GM23338 (cell line): Measurements from ENCODE around the gene HMGCS2. TPM values are rescaled to one million over a fixed set of nuclear protein-coding genes. Genes with fewer than 3 reads are reported as not detected.

ENCODE experiments used
- ATAC-seq: fragments of 200-7000 bp; cut with Tn5 transposase; 3 replicates; pipeline ENCODE4 v1.9.1; 2020
- DNase-seq: peaks from one replicate; pipeline ENCODE4 v3.0.0-alpha.2; 2015; ENCODE audit warnings: low spot score
- H2AFZ ChIP-seq: fragments of 200-600 bp; sonication (generic); 2 replicates; pipeline ENCODE4 v1.8.0; 2016; ENCODE audit warnings: antibody characterized with exemption, mild to moderate bottlenecking, moderate library complexity
- H3F3A ChIP-seq: fragments of 200-600 bp; sonication (generic); replicated peaks from 2 replicates; pipeline ENCODE4 v1.8.0; 2017; ENCODE audit warnings: antibody characterized with exemption, mixed run types, low read depth
- H3K27ac ChIP-seq: fragments of 200-600 bp; sonication (generic); 2 replicates; pipeline ENCODE4 v1.6.1; 2016; ENCODE audit warnings: low read depth
- H3K27me3 ChIP-seq: fragments of 200-600 bp; sonication (generic); 2 replicates; pipeline ENCODE4 v1.8.0; 2016; ENCODE audit warnings: mild to moderate bottlenecking, mixed run types, moderate library complexity; ENCODE audit not compliant: insufficient read depth
- H3K36me3 ChIP-seq: fragments of 200-600 bp; sonication (generic); 2 replicates; pipeline ENCODE4 v1.8.0; 2016; ENCODE audit warnings: mild to moderate bottlenecking; ENCODE audit not compliant: insufficient read depth
- H3K4me1 ChIP-seq: fragments of 200-600 bp; sonication (generic); 2 replicates; pipeline ENCODE4 v1.8.0; 2016; ENCODE audit warnings: mild to moderate bottlenecking, moderate library complexity; ENCODE audit not compliant: insufficient read depth
- H3K4me2 ChIP-seq: fragments of 200-600 bp; sonication (generic); 2 replicates; pipeline ENCODE4 v1.7.1; 2017; ENCODE audit warnings: mixed run types
- H3K4me3 ChIP-seq: fragments of 200-600 bp; sonication (generic); 2 replicates; pipeline ENCODE4 v1.6.1; 2016; ENCODE audit warnings: mixed run types
- H3K79me2 ChIP-seq: fragments of 200-600 bp; sonication (generic); replicated peaks from 2 replicates; pipeline ENCODE4 v1.8.0; 2017; ENCODE audit warnings: mild to moderate bottlenecking; ENCODE audit not compliant: insufficient read depth
- H3K9me2 ChIP-seq: fragments of 200-600 bp; sonication (generic); 2 replicates; pipeline ENCODE4 v1.8.0; 2017; ENCODE audit not compliant: insufficient read depth
- H4K20me1 ChIP-seq: fragments of 200-600 bp; sonication (generic); replicated peaks from 2 replicates; pipeline ENCODE4 v1.8.0; 2017; ENCODE audit warnings: mild to moderate bottlenecking; ENCODE audit not compliant: insufficient read depth
- H3K27ac Mint-ChIP-seq: 2 replicates; pipeline ENCODE4 v1.8.0; 2020; ENCODE audit warnings: inconsistent platforms, mild to moderate bottlenecking, moderate library complexity, mixed read lengths
- H3K27me3 Mint-ChIP-seq: 3 replicates; pipeline ENCODE4 v1.8.0; 2022; ENCODE audit warnings: low read depth, mild to moderate bottlenecking, moderate library complexity, mixed read lengths, inconsistent platforms; ENCODE audit not compliant: insufficient read depth, poor library complexity
- H3K36me3 Mint-ChIP-seq: 3 replicates; pipeline ENCODE4 v1.8.0; 2021; ENCODE audit warnings: low read depth, mild to moderate bottlenecking, inconsistent platforms, moderate library complexity, mixed read lengths
- H3K4me1 Mint-ChIP-seq: 3 replicates; pipeline ENCODE4 v1.8.0; 2020; ENCODE audit warnings: mild to moderate bottlenecking, inconsistent platforms, mixed read lengths
- H3K4me3 Mint-ChIP-seq: 3 replicates; pipeline ENCODE4 v1.8.0; 2021; ENCODE audit warnings: moderate library complexity, mild to moderate bottlenecking, inconsistent platforms, mixed read lengths
- H3K9me3 Mint-ChIP-seq: 3 replicates; pipeline ENCODE4 v1.8.0; 2020; ENCODE audit warnings: moderate library complexity, mild to moderate bottlenecking, inconsistent platforms, mixed read lengths
- CREB1 ChIP-seq: fragments of 250-450 bp; sonication (Bioruptor Pico); IDR thresholded peaks from 2 replicates; pipeline ENCODE4 v1.5.0; 2020; ENCODE audit warnings: low read depth, mild to moderate bottlenecking, moderate library complexity
- ETS1 ChIP-seq: IDR thresholded peaks from 2 replicates; pipeline ENCODE4 v1.6.1; 2016; ENCODE audit warnings: antibody characterized with exemption
- EZH2 ChIP-seq: fragments of 200-600 bp; sonication (generic); IDR thresholded peaks from one replicate; pipeline ENCODE4 v1.8.0; 2017; ENCODE audit warnings: antibody characterized with exemption, mild to moderate bottlenecking, low read depth; ENCODE audit not compliant: unreplicated experiment
- JUNB ChIP-seq: IDR thresholded peaks from one replicate; pipeline ENCODE4 v1.6.1; 2016; ENCODE audit warnings: antibody characterized with exemption; ENCODE audit not compliant: unreplicated experiment
- NANOG ChIP-seq: IDR thresholded peaks from 2 replicates; pipeline ENCODE4 v1.6.1; 2016; ENCODE audit warnings: antibody characterized with exemption, borderline replicate concordance
- POLR2AphosphoS5 ChIP-seq: IDR thresholded peaks from 2 replicates; pipeline ENCODE4 v1.6.1; 2016; ENCODE audit warnings: antibody characterized with exemption, low read depth
- REST ChIP-seq: IDR thresholded peaks from one replicate; pipeline ENCODE4 v1.6.1; 2018; ENCODE audit warnings: antibody characterized with exemption; ENCODE audit not compliant: unreplicated experiment
- ZNF114 ChIP-seq: fragments of 250-450 bp; sonication (Bioruptor Pico); IDR thresholded peaks from 2 replicates; pipeline ENCODE4 v1.5.0; 2020; ENCODE audit warnings: mild to moderate bottlenecking, moderate library complexity
- ZNF331 ChIP-seq: fragments of 250-450 bp; sonication (Bioruptor Pico); IDR thresholded peaks from 2 replicates; pipeline ENCODE4 v1.5.0; 2020; ENCODE audit warnings: low read depth, mild to moderate bottlenecking, moderate library complexity
- ZNF462 ChIP-seq: fragments of 250-450 bp; sonication (Bioruptor Pico); IDR thresholded peaks from 2 replicates; pipeline ENCODE4 v1.5.0; 2020; ENCODE audit warnings: mild to moderate bottlenecking, moderate library complexity
- polyA plus RNA-seq: library from polyadenylated mRNA; unstranded; fragments of >200 nt; fragmentation: Nextera tagmentation; extraction: Ambion mirVana; gene quantifications from 2 replicates; pipeline ENCODE4 v1.2.1, GENCODE V29; 2016
- total RNA-seq: library from RNA; depleted of rRNA; stranded (reverse); fragments of >200 nt; shearing (Covaris generic); gene quantifications from 2 replicates; pipeline ENCODE4 v1.2.3, GENCODE V29; 2014

HMGCS2 gene
- total and polyA plus RNA-seq, 2 experiments from 2014 or later = not detected

GRCh38 chr1:119731741-119732430, 36.8 kb downstream of the HMGCS2 start:
- Histone ChIP-seq H3K79me2 (peaks cover 68% of the 10 kb centered on the region), H3K4me3 (no peak overlapping the region), H3K9me2 (no peaks in the 10 kb centered on the region), H3K4me1 (peaks cover 7% of the 10 kb centered on the region; the same call in 1 of the 2 replicates), H3K4me2 (no peak overlapping the region), H3F3A (peaks cover 26% of the 10 kb centered on the region; the same call in 1 of the 2 replicates), H2AFZ (no peak overlapping the region), H3K27me3 (no peaks in the 10 kb centered on the region), H4K20me1 (peaks cover 87% of the 10 kb centered on the region), H3K27ac (no peak overlapping the region), H3K36me3 (peaks cover 91% of the 10 kb centered on the region)
- TF ChIP-seq EZH2 (no peak), POLR2AphosphoS5 (no peak), ETS1 (no peak), ZNF462 (CRISPR knock-in tag) (no peak), JUNB (no peak), ZNF331 (no peak), REST (no peak), ZNF114 (CRISPR knock-in tag) (no peak), CREB1 (no peak), NANOG (no peak)
- Mint-ChIP-seq H3K4me1 (peaks cover 21% of the 10 kb centered on the region), H3K27me3 (peaks cover 7% of the 10 kb centered on the region), H3K36me3 (peaks cover 99% of the 10 kb centered on the region), H3K27ac (no peak overlapping the region), H3K9me3 (no peaks in the 10 kb centered on the region), H3K4me3 (no peak overlapping the region)
- ATAC-seq (no peak), DNase-seq (no peak)
